Measurements from ENCODE around the gene ERBB2. TPM values are rescaled to one million over a fixed set of nuclear protein-coding genes. Genes with fewer than 3 reads are reported as not detected.
A peak's percentile ranks its signal among the peaks of the same experiment; 100 is the strongest.
"Not testable (repeated sequence)": the region's sequence is repeated elsewhere in the genome, so short reads cannot be mapped to it uniquely, and the experiment has no call there.

ERBB2 gene
- polyA plus RNA-seq, 1 donor: 178 TPM

GRCh38 chr17:39745335-39746144, 45.7 kb downstream of the ERBB2 start:
- DNase-seq: no peak

GRCh38 chr17:39746145-39746461, 46.2 kb downstream of the ERBB2 start:
- no peak for DNase-seq

GRCh38 chr17:39747745-39748144, 47.9 kb downstream of the ERBB2 start:
- DNase-seq: no peak

- DNase-seq: not testable (repeated sequence)
Observed at GRCh38 chr17:39748444-39749034, 48.7 kb downstream of the ERBB2 start.

- no peak for DNase-seq
Observed at GRCh38 chr17:39750131-39751015, 50.5 kb downstream of the ERBB2 start.

- DNase-seq: no peak
Observed at GRCh38 chr17:39751016-39751543, 51.2 kb downstream of the ERBB2 start.

GRCh38 chr17:39751637-39752036, 51.8 kb downstream of the ERBB2 start:
- no peak for DNase-seq

GRCh38 chr17:39752241-39752881, 52.5 kb downstream of the ERBB2 start:
- no peak for DNase-seq

- peak; percentile 50 for DNase-seq
Observed at GRCh38 chr17:39753514-39754160, 53.8 kb downstream of the ERBB2 start.

GRCh38 chr17:39754161-39754957, 54.5 kb downstream of the ERBB2 start:
- DNase-seq: peak; percentile 87

- no peak for DNase-seq
Observed at GRCh38 chr17:39754958-39755553, 55.2 kb downstream of the ERBB2 start.

GRCh38 chr17:39755554-39756379, 55.9 kb downstream of the ERBB2 start:
- DNase-seq: no peak

- DNase-seq: no peak
Observed at GRCh38 chr17:39756380-39757079, 56.7 kb downstream of the ERBB2 start.

- no peak for DNase-seq
Observed at GRCh38 chr17:39757176-39757662, 57.4 kb downstream of the ERBB2 start.

GRCh38 chr17:39757931-39758873, 58.3 kb downstream of the ERBB2 start:
- DNase-seq: no peak

GRCh38 chr17:39759204-39759603, 59.3 kb downstream of the ERBB2 start:
- no peak for DNase-seq

GRCh38 chr17:39761861-39762496, 62.1 kb downstream of the ERBB2 start:
- DNase-seq: no peak

Data from hindlimb muscle (tissue), 1 donor.